Panc1 (cell line): ENCODE results near the gene TFDP1.

Experiments used
- CTCF ChIP-seq: fragments of 450-650 bp; IDR thresholded peaks from 2 replicates; pipeline ENCODE4 v1.5.1; 2017; ENCODE audit warnings: mild to moderate bottlenecking
- POLR2AphosphoS5 ChIP-seq: IDR thresholded peaks from 2 replicates; pipeline ENCODE4 v1.6.1; 2012; ENCODE audit warnings: mild to moderate bottlenecking, low read depth, low read length, moderate library complexity
- REST ChIP-seq, 2 experiments: IDR thresholded peaks; 2 replicates each; pipeline ENCODE4 v1.6.1; 2011 to 2012; ENCODE audit warnings: low read depth in 2 of 2, control low read depth in 1 of 2, low read length in 1 of 2, mild to moderate bottlenecking in 1 of 2, moderate library complexity in 1 of 2; ENCODE audit not compliant: insufficient read depth in 1 of 2
- SIN3A ChIP-seq: IDR thresholded peaks from 2 replicates; pipeline ENCODE4 v1.6.1; 2012; ENCODE audit warnings: low read depth, mild to moderate bottlenecking, low read length, moderate library complexity, borderline replicate concordance; ENCODE audit not compliant: insufficient read depth
- TCF7L2 ChIP-seq: IDR thresholded peaks from 2 replicates; pipeline ENCODE4 v1.6.1; 2011; ENCODE audit warnings: mild to moderate bottlenecking, low read depth, low read length, inconsistent platforms

- TF ChIP-seq CTCF = no peak
- no peak for TF ChIP-seq REST (IDR thresholded peaks at IDR 0.05; ENCODE audit: insufficient read depth in 1 of 2, low read depth in 2 of 2, low read length in 1 of 2)
- no peak for TF ChIP-seq POLR2AphosphoS5
- no peak for TF ChIP-seq SIN3A
- TF ChIP-seq TCF7L2 = no peak
Measured at GRCh38 chr13:113588394-113589111, 4.0 kb downstream of the TFDP1 start.
